Effector memory CD8-positive, alpha-beta T cell (primary cell): Measurements from ENCODE around the gene TBC1D16.
"Not testable (repeated sequence)": the region's sequence is repeated elsewhere in the genome, so short reads cannot be mapped to it uniquely, and the experiment has no call there.

ENCODE experiments used
- ATAC-seq: fragments of 150-1000 bp; cut with Tn5 transposase; replicated peaks from 2 replicates; pipeline ENCODE4 v1.10.0; 2021; ENCODE audit warnings: mild to moderate bottlenecking, moderate library complexity
- DNase-seq, 3 experiments: peaks; one replicate each; pipeline ENCODE4 v3.0.0; 2021
- H3K27ac Mint-ChIP-seq, 2 donors: one replicate each; pipeline ENCODE4 v1.8.0; 2022; ENCODE audit warnings: mild to moderate bottlenecking in 2 of 2, mixed read lengths in 2 of 2, moderate library complexity in 2 of 2
- H3K27me3 Mint-ChIP-seq, 2 donors: one replicate each; pipeline ENCODE4 v1.8.0; 2022; ENCODE audit warnings: mixed read lengths in 2 of 2
- H3K36me3 Mint-ChIP-seq: one replicate; pipeline ENCODE4 v1.8.0; 2022; ENCODE audit warnings: mild to moderate bottlenecking, moderate library complexity, mixed read lengths; ENCODE audit not compliant: insufficient read depth
- H3K4me1 Mint-ChIP-seq, 2 donors: one replicate each; pipeline ENCODE4 v1.8.0; 2022; ENCODE audit warnings: low read depth in 2 of 2, mixed read lengths in 2 of 2
- H3K4me3 Mint-ChIP-seq, 2 donors: one replicate each; pipeline ENCODE4 v1.8.0; 2022; ENCODE audit warnings: mild to moderate bottlenecking in 2 of 2, mixed read lengths in 2 of 2, moderate library complexity in 2 of 2
- H3K9me3 Mint-ChIP-seq, 2 donors: one replicate each; pipeline ENCODE4 v1.8.0; 2022; ENCODE audit warnings: mixed read lengths in 2 of 2

The TBC1D16 gene

GRCh38 chr17:80064696-80065095 lies 29.0 kb upstream of the TBC1D16 start:
- no peak overlapping the region for H3K4me3 Mint-ChIP-seq
- no peak overlapping the region for H3K27ac Mint-ChIP-seq
- no peaks in the 10 kb centered on the region for H3K36me3 Mint-ChIP-seq
- no peaks in the 10 kb centered on the region for H3K4me1 Mint-ChIP-seq
- H3K27me3 Mint-ChIP-seq, result peaks cover 17 to 40% of the 10 kb centered on the region in 2 donors
- no peaks in the 10 kb centered on the region for H3K9me3 Mint-ChIP-seq
- ATAC-seq (no peak), DNase-seq (no peak)

GRCh38 chr17:80063830-80064585 lies 28.3 kb upstream of the TBC1D16 start:
- Mint-ChIP-seq H3K36me3 (no peaks in the 10 kb centered on the region), H3K27me3 (peaks cover 11 to 33% of the 10 kb centered on the region in 2 donors), H3K4me1 (no peaks in the 10 kb centered on the region), H3K27ac (no peak overlapping the region), H3K4me3 (no peak overlapping the region), H3K9me3 (no peaks in the 10 kb centered on the region)
- no peak for ATAC-seq
- DNase-seq, result no peak

- H3K9me3 Mint-ChIP-seq, result no peaks in the 10 kb centered on the region
- peaks cover 0 to 16% of the 10 kb centered on the region in 2 donors for H3K27me3 Mint-ChIP-seq
These were observed 25.7 kb upstream of the TBC1D16 start for GRCh38 chr17:80061421-80061820.

GRCh38 chr17:80060644-80061043 lies 25.0 kb upstream of the TBC1D16 start:
- H3K27me3 Mint-ChIP-seq, result peaks cover 0 to 9% of the 10 kb centered on the region in 2 donors
- no peaks in the 10 kb centered on the region for H3K9me3 Mint-ChIP-seq
- ATAC-seq (no peak), DNase-seq (no peak)
- no peak overlapping the region for H3K4me3 Mint-ChIP-seq
- H3K36me3 Mint-ChIP-seq, result no peaks in the 10 kb centered on the region
- H3K27ac Mint-ChIP-seq, result no peak overlapping the region
- H3K4me1 Mint-ChIP-seq, result no peaks in the 10 kb centered on the region

More at GRCh38 chr17:80061421-80061820, 25.7 kb upstream of the TBC1D16 start:
- Mint-ChIP-seq H3K27ac (no peak overlapping the region), H3K4me1 (no peaks in the 10 kb centered on the region), H3K36me3 (no peaks in the 10 kb centered on the region), H3K4me3 (no peak overlapping the region)
- no peak for ATAC-seq
- DNase-seq, result no peak

- Mint-ChIP-seq H3K4me1 (no peaks in the 10 kb centered on the region), H3K27me3 (no peaks in the 10 kb centered on the region)
- ATAC-seq, result no peak
These were observed 22.8 kb upstream of the TBC1D16 start for GRCh38 chr17:80058311-80058955.

GRCh38 chr17:80055597-80055996 lies 19.9 kb upstream of the TBC1D16 start:
- H3K9me3 Mint-ChIP-seq, result no peaks in the 10 kb centered on the region
- no peak overlapping the region for H3K27ac Mint-ChIP-seq
- no peak for ATAC-seq
- H3K27me3 Mint-ChIP-seq, result no peaks in the 10 kb centered on the region
- no peak for DNase-seq
- H3K4me3 Mint-ChIP-seq, result no peak overlapping the region
- H3K36me3 Mint-ChIP-seq, result no peaks in the 10 kb centered on the region
- H3K4me1 Mint-ChIP-seq, result no peaks in the 10 kb centered on the region

More at GRCh38 chr17:80058311-80058955, 22.8 kb upstream of the TBC1D16 start:
- no peaks in the 10 kb centered on the region for H3K36me3 Mint-ChIP-seq
- H3K27ac Mint-ChIP-seq, result no peak overlapping the region
- no peak for DNase-seq
- H3K9me3 Mint-ChIP-seq, result no peaks in the 10 kb centered on the region
- H3K4me3 Mint-ChIP-seq, result no peak overlapping the region

GRCh38 chr17:80053102-80053501 lies 17.4 kb upstream of the TBC1D16 start:
- ATAC-seq (no peak), DNase-seq (no peak)
- H3K27me3 Mint-ChIP-seq, result peaks cover 0 to 15% of the 10 kb centered on the region in 2 donors
- no peak overlapping the region for H3K4me3 Mint-ChIP-seq
- no peaks in the 10 kb centered on the region for H3K36me3 Mint-ChIP-seq
- no peak overlapping the region for H3K27ac Mint-ChIP-seq
- no peaks in the 10 kb centered on the region for H3K9me3 Mint-ChIP-seq
- no peaks in the 10 kb centered on the region for H3K4me1 Mint-ChIP-seq

GRCh38 chr17:80051681-80052080 lies 16.0 kb upstream of the TBC1D16 start:
- Mint-ChIP-seq H3K9me3 (no peaks in the 10 kb centered on the region), H3K4me3 (no peak overlapping the region), H3K27ac (no peak overlapping the region), H3K4me1 (no peaks in the 10 kb centered on the region), H3K36me3 (no peaks in the 10 kb centered on the region), H3K27me3 (peaks cover 0 to 17% of the 10 kb centered on the region in 2 donors)
- ATAC-seq (no peak), DNase-seq (no peak)

GRCh38 chr17:80050706-80051105 lies 15.0 kb upstream of the TBC1D16 start:
- Mint-ChIP-seq H3K4me3 (no peak overlapping the region), H3K9me3 (no peaks in the 10 kb centered on the region), H3K36me3 (no peaks in the 10 kb centered on the region), H3K27me3 (peaks cover 5 to 17% of the 10 kb centered on the region in 2 donors), H3K4me1 (no peaks in the 10 kb centered on the region), H3K27ac (no peak overlapping the region)
- ATAC-seq, result no peak
- DNase-seq, result no peak

GRCh38 chr17:80049986-80050385 lies 14.3 kb upstream of the TBC1D16 start:
- no peaks in the 10 kb centered on the region for H3K9me3 Mint-ChIP-seq
- ATAC-seq (no peak), DNase-seq (no peak)
- no peak overlapping the region for H3K4me3 Mint-ChIP-seq
- no peaks in the 10 kb centered on the region for H3K36me3 Mint-ChIP-seq
- H3K27ac Mint-ChIP-seq, result no peak overlapping the region
- no peaks in the 10 kb centered on the region for H3K4me1 Mint-ChIP-seq
- peaks cover 5 to 17% of the 10 kb centered on the region in 2 donors for H3K27me3 Mint-ChIP-seq

GRCh38 chr17:80047176-80047575 lies 11.5 kb upstream of the TBC1D16 start:
- Mint-ChIP-seq H3K27ac (no peak overlapping the region), H3K27me3 (peaks cover 5 to 17% of the 10 kb centered on the region in 2 donors), H3K36me3 (no peaks in the 10 kb centered on the region), H3K9me3 (no peaks in the 10 kb centered on the region), H3K4me1 (no peaks in the 10 kb centered on the region), H3K4me3 (no peak overlapping the region)
- DNase-seq (no peak), ATAC-seq (no peak)

GRCh38 chr17:80046709-80047108 lies 11.0 kb upstream of the TBC1D16 start:
- H3K27me3 Mint-ChIP-seq, result peaks cover 5 to 17% of the 10 kb centered on the region in 2 donors
- DNase-seq, H3K36me3 Mint-ChIP-seq, ATAC-seq, H3K9me3 Mint-ChIP-seq, H3K4me1 Mint-ChIP-seq, H3K4me3 Mint-ChIP-seq, H3K27ac Mint-ChIP-seq: not testable (repeated sequence)

GRCh38 chr17:80045703-80046102 lies 10.0 kb upstream of the TBC1D16 start:
- ATAC-seq (no peak), DNase-seq (no peak)
- Mint-ChIP-seq H3K27me3 (peaks cover 5 to 17% of the 10 kb centered on the region in 2 donors), H3K36me3 (no peaks in the 10 kb centered on the region), H3K4me1 (no peaks in the 10 kb centered on the region), H3K4me3 (no peak overlapping the region), H3K27ac (no peak overlapping the region), H3K9me3 (no peaks in the 10 kb centered on the region)

GRCh38 chr17:80043963-80044362 lies 8.3 kb upstream of the TBC1D16 start:
- Mint-ChIP-seq H3K27me3 (peaks cover 5 to 9% of the 10 kb centered on the region in 2 donors), H3K27ac (no peak overlapping the region)

More at GRCh38 chr17:80043963-80044362, 8.3 kb upstream of the TBC1D16 start:
- H3K36me3 Mint-ChIP-seq, result no peaks in the 10 kb centered on the region
- no peak for ATAC-seq
- H3K9me3 Mint-ChIP-seq, result no peaks in the 10 kb centered on the region
- H3K4me1 Mint-ChIP-seq, result no peaks in the 10 kb centered on the region
- DNase-seq, result no peak
- H3K4me3 Mint-ChIP-seq, result no peak overlapping the region
